22Rv1 (cell line): ENCODE measurements around the gene CTTN.

ENCODE experiments used
- CTCF ChIP-seq: fragments of 450-650 bp; IDR thresholded peaks from 2 replicates; pipeline ENCODE4 v1.5.1; 2017; ENCODE audit warnings: mild to moderate bottlenecking
- ZFX ChIP-seq: fragments of 450-650 bp; IDR thresholded peaks from 2 replicates; pipeline ENCODE4 v1.6.1; 2017; ENCODE audit warnings: antibody characterized with exemption, borderline replicate concordance

- TF ChIP-seq CTCF (no peak), ZFX (no peak)
Observed at GRCh38 chr11:70381872-70382861, 16.2 kb upstream of the CTTN start.
